ENCODE measurements around the gene CHMP1A.

DNA sequence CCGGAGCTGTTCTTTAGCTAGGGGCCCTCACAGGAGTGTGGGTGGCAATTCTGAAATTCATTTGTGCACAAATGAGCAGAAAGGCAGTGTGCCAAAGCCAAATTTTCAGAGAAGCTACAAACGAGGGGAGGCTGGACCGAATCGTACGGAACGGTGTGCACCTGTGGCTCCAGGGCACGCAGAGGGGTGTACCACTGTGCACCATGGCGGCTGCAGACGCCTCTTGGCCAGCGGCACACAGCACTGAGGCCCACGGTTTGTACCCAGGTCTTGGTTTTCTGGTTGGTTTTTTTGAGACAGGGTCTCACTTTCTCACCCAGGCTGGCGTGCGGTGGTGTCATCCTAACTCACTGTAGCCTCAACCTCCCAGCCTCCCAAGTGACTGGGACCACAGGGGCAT lies 14.9 kb downstream of the CHMP1A start:
- no peak for TF ChIP-seq GATA2 (IDR thresholded peaks at IDR 0.05; ENCODE audit: low read depth, low read length)
- TF ChIP-seq GATA3 (IDR thresholded peaks at IDR 0.05; ENCODE audit: low read depth, low read length) = no peak
